BJ (cell line): ENCODE measurements around the gene ABCC1. TPM values are rescaled to one million over a fixed set of nuclear protein-coding genes. Genes with fewer than 3 reads are reported as not detected.
"Not testable (repeated sequence)": the region's sequence is repeated elsewhere in the genome, so short reads cannot be mapped to it uniquely, and the experiment has no call there.

Experiments
- CTCF ChIA-PET: fragments of 350-600 bp; formaldehyde crosslinking; extraction: SDS; loops from one replicate; lab custom pipeline; 2021; ENCODE audit warnings: antibody characterized with exemption, inconsistent platforms; lab: Yijun Ruan, JAX
- POLR2A ChIA-PET: fragments of 300-600 bp; sonication (Branson Sonifier 250); formaldehyde crosslinking; extraction: SDS; loops from one replicate; lab custom pipeline; 2021; ENCODE audit warnings: antibody characterized with exemption; lab: Charles Lee
- DNase-seq: peaks from one replicate; pipeline ENCODE4 v3.0.0-alpha.2; 2011; ENCODE audit warnings: low read depth
- H3K27me3 ChIP-seq: 2 replicates; pipeline ENCODE4 v1.6.0; 2011; ENCODE audit warnings: low read length; ENCODE audit not compliant: control insufficient read depth, insufficient read depth
- H3K36me3 ChIP-seq: 2 replicates; pipeline ENCODE4 v1.5.1; 2011; ENCODE audit warnings: low read length; ENCODE audit not compliant: control insufficient read depth, insufficient read depth
- H3K4me3 ChIP-seq: 2 replicates; pipeline ENCODE4 v1.5.1; 2011; ENCODE audit warnings: low read depth, mild to moderate bottlenecking, control low read depth, low read length
- polyA plus RNA-seq: library from polyadenylated mRNA; depleted of rRNA; stranded (reverse); fragments of >200 nt; gene quantifications from 2 replicates; pipeline ENCODE4 v1.2.3, GENCODE V29; 2011
- TF ChIP-seq, protein P1 (sequence below): IDR thresholded peaks from 2 replicates; pipeline ENCODE4 v1.5.1; 2011; ENCODE audit warnings: low read depth, mild to moderate bottlenecking, control low read depth, inconsistent platforms, low read length, moderate library complexity; ENCODE audit not compliant: insufficient read depth

ABCC1 gene
- polyA plus RNA-seq, 1 experiment = 27.3 TPM

DNA sequence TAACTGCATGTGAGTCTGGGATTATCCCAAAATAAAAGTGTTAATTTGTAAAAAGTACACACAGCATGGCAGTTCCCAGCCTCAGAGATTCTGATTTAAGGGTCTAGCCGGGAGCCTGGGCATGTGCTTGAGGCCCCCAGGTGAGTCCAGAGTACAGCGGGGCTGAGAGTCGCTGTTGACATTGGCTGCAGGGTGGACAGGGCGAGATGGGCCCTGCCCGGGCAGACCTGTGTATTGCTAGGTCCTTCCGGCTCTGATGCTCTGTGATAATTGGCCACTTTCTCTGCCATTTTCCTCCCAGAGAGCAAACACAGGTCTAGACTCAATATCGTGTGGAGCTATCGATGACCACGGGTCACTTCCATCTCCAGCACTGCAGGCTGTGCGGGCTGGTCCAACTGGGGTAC, 200.3 kb downstream of the ABCC1 start:
- ChIA-PET POLR2A (interaction anchor here (0.6 kb wide), 1 partner anchor 151 kb away, joined by 3 read pairs; no protein-coding TSS in a partner anchor), CTCF (interaction anchor here (0.6 to 1.3 kb wide), 2 partner anchors 37 to 327 kb away, joined by 3 to 4 read pairs; no protein-coding TSS in a partner anchor)
- H3K27me3 ChIP-seq = no peaks in the 10 kb centered on the region
- H3K4me3 ChIP-seq = no peak overlapping the region
- peaks cover 5% of the 10 kb centered on the region for H3K36me3 ChIP-seq
- DNase-seq = no peak
- TF ChIP-seq, protein P1, sequence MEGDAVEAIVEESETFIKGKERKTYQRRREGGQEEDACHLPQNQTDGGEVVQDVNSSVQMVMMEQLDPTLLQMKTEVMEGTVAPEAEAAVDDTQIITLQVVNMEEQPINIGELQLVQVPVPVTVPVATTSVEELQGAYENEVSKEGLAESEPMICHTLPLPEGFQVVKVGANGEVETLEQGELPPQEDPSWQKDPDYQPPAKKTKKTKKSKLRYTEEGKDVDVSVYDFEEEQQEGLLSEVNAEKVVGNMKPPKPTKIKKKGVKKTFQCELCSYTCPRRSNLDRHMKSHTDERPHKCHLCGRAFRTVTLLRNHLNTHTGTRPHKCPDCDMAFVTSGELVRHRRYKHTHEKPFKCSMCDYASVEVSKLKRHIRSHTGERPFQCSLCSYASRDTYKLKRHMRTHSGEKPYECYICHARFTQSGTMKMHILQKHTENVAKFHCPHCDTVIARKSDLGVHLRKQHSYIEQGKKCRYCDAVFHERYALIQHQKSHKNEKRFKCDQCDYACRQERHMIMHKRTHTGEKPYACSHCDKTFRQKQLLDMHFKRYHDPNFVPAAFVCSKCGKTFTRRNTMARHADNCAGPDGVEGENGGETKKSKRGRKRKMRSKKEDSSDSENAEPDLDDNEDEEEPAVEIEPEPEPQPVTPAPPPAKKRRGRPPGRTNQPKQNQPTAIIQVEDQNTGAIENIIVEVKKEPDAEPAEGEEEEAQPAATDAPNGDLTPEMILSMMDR = no peak

DNA sequence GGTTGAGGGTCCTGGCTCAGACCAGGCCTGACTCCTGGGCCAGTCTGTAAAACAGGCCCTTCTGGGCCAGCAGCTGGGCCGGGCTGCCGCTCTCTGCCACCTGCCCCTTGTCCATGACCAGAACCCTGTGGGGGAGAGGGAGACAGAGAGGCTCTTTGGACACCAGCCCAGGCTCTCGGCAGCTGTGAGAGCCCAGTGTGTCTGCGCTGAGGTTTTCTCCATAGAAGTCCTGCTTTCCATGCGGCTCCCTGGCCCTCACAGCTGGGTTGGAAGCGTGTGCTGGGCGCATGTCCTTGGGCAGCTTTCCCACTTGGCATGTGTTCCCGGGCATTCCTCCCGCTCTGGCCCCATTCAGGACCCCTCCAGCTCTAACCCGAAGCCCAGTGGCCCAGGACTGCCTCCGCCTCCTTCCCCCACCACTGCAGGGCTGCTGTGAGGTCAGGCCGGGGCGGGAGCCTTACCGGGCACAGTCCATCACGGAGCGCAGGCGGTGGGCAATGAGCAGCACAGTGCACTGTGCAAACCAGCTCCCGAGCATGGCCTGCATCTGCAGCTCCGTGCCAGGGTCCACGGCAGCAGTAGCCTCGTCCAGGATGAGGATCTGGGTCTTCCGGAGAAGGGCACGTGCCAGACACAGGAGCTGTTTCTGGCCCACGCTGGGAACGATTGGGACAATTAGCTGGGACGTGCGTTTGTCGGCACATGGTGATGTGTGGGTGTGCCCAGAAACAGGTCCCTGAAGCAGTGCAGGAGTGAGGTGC, 200.9 kb downstream of the ABCC1 start:
- H3K27me3 ChIP-seq = no peaks in the 10 kb centered on the region
- H3K4me3 ChIP-seq = no peak overlapping the region
- peaks cover 4% of the 10 kb centered on the region for H3K36me3 ChIP-seq
- ChIA-PET POLR2A (no interaction called here), CTCF (interaction anchor here (0.5 to 1.3 kb wide), 3 partner anchors 10 to 420 kb away, joined by 3 read pairs; no protein-coding TSS in a partner anchor)
- TF ChIP-seq, protein P1 = no peak
- DNase-seq = no peak

DNA sequence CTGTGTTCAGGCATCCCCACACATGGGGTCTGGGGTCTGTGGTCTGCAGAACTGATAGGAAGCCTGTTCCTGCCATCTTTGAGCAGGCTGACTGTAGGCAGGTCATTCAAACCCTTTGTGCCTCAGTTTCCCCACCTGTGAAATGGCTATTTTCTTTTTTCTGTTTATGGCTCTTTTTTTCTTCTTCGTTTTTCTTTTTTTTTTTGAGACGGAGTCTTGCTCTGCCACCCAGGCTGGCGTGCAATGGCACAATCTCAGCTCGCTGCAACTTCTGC, 201.4 kb downstream of the ABCC1 start:
- no peaks in the 10 kb centered on the region for H3K27me3 ChIP-seq
- H3K36me3 ChIP-seq = no peaks in the 10 kb centered on the region; the same call in none of the 2 replicates
- POLR2A ChIA-PET = no interaction called here
- no peak for DNase-seq
- TF ChIP-seq, protein P1 = no peak
- no peak overlapping the region for H3K4me3 ChIP-seq
- CTCF ChIA-PET = interaction anchor here (0.5 to 1.3 kb wide), 2 partner anchors 36 to 421 kb away, joined by 3 read pairs; no protein-coding TSS in a partner anchor

DNA sequence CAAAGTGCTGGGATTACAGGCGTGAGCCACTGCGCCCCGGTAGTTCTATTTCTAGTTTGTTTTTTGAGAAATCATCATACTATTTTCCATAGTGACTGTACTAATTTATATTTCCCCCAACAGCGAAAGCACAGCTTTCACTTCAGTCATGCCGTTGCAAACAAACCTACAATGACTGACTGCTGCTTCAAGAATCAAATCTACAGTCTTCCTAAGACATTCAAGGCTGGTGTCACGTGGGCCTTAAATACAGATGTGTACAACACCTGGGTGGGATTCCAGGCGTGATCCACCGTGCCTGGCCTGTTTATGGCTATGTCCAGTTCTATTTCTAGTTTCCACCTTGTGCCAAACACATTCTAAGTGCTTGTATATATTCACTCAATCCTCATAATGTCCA, 201.9 kb downstream of the ABCC1 start:
- Histone ChIP-seq H3K4me3 (no peak overlapping the region), H3K27me3 (no peaks in the 10 kb centered on the region), H3K36me3 (no peaks in the 10 kb centered on the region; the same call in none of the 2 replicates)
- TF ChIP-seq, protein P1 = no peak
- no peak for DNase-seq
- ChIA-PET POLR2A (no interaction called here), CTCF (no interaction called here)

DNA sequence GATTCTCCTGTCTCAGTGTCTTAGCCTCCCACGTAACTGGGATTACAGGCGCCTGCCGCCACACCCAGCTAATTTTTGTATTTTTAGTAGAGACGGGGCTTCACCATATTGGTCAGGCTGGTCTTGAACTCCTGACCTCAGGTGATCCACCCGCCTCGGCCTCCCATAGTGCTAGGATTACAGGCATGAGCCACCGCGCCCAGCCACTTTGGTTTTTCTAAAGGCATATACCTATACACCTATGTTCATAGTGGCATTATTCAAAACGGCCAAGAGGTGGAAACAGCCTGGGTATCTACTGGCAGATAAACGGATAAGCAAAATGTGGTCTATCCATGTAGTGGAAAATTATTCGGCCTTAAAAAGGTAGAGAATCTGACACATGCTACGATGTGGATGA, 203.6 kb downstream of the ABCC1 start:
- H3K36me3 ChIP-seq, POLR2A ChIA-PET, H3K4me3 ChIP-seq, DNase-seq, H3K27me3 ChIP-seq: not testable (repeated sequence)
- CTCF ChIA-PET = interaction anchor here (0.7 kb wide), 1 partner anchor 25 kb away, joined by 3 read pairs; no protein-coding TSS in a partner anchor
